ENCODE data around the gene FANCG.

DNA sequence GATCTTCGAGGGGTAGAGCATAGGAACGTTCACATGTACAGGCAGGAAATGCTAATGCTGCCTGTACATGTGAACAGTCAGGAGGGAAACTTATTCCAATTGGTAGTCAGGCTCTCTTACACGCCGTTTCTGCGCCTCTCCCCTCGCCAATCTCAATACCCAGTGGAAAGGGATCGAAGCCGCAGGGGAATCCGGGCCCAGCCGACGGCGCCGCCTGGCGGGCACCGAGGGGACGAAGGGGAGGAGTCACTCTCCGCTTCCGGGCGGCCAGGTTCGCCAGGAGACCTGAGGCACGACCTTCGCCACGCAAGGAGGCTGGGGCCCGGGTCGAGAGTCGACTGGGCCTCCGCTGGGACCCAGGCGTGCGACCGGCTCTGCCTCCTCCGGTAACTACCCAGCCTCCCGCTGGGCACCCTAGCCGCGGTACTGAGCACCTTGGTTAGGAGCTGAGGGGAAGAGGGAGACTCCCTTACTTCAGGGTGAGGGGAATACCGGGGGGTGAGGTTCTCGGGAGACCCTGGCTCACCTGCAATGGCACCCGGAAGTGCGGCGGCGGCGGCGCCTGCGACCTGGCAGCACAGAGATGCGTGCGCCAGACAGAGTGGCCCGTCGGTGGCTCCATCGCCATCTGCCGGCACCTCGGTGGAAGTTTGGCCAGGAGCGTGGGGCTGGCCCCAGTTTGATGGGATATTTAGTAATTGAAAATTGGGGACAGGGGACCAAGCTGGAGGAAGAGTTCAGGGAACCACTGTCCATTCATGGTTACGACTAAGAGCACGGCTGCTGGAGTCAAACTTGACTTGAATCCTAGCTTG is 16.5 kb upstream of the FANCG start, which contains the start of gene PIGO:
- TF ChIP-seq, protein P1, sequence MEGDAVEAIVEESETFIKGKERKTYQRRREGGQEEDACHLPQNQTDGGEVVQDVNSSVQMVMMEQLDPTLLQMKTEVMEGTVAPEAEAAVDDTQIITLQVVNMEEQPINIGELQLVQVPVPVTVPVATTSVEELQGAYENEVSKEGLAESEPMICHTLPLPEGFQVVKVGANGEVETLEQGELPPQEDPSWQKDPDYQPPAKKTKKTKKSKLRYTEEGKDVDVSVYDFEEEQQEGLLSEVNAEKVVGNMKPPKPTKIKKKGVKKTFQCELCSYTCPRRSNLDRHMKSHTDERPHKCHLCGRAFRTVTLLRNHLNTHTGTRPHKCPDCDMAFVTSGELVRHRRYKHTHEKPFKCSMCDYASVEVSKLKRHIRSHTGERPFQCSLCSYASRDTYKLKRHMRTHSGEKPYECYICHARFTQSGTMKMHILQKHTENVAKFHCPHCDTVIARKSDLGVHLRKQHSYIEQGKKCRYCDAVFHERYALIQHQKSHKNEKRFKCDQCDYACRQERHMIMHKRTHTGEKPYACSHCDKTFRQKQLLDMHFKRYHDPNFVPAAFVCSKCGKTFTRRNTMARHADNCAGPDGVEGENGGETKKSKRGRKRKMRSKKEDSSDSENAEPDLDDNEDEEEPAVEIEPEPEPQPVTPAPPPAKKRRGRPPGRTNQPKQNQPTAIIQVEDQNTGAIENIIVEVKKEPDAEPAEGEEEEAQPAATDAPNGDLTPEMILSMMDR (IDR thresholded peaks at IDR 0.05) = peak; percentile 64
- TF ChIP-seq, protein P2, sequence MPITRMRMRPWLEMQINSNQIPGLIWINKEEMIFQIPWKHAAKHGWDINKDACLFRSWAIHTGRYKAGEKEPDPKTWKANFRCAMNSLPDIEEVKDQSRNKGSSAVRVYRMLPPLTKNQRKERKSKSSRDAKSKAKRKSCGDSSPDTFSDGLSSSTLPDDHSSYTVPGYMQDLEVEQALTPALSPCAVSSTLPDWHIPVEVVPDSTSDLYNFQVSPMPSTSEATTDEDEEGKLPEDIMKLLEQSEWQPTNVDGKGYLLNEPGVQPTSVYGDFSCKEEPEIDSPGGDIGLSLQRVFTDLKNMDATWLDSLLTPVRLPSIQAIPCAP (CRISPR knock-in tag; IDR thresholded peaks at IDR 0.05) = peak; percentile 81; the same call in 1 of the 2 replicates
- TF ChIP-seq, protein P3, sequence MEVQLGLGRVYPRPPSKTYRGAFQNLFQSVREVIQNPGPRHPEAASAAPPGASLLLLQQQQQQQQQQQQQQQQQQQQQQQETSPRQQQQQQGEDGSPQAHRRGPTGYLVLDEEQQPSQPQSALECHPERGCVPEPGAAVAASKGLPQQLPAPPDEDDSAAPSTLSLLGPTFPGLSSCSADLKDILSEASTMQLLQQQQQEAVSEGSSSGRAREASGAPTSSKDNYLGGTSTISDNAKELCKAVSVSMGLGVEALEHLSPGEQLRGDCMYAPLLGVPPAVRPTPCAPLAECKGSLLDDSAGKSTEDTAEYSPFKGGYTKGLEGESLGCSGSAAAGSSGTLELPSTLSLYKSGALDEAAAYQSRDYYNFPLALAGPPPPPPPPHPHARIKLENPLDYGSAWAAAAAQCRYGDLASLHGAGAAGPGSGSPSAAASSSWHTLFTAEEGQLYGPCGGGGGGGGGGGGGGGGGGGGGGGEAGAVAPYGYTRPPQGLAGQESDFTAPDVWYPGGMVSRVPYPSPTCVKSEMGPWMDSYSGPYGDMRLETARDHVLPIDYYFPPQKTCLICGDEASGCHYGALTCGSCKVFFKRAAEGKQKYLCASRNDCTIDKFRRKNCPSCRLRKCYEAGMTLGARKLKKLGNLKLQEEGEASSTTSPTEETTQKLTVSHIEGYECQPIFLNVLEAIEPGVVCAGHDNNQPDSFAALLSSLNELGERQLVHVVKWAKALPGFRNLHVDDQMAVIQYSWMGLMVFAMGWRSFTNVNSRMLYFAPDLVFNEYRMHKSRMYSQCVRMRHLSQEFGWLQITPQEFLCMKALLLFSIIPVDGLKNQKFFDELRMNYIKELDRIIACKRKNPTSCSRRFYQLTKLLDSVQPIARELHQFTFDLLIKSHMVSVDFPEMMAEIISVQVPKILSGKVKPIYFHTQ (CRISPR knock-in tag; IDR thresholded peaks at IDR 0.05) = 0 out of 2 replicates have a peak, but pooled peaks have one; percentile 43
- TF ChIP-seq, protein P4, sequence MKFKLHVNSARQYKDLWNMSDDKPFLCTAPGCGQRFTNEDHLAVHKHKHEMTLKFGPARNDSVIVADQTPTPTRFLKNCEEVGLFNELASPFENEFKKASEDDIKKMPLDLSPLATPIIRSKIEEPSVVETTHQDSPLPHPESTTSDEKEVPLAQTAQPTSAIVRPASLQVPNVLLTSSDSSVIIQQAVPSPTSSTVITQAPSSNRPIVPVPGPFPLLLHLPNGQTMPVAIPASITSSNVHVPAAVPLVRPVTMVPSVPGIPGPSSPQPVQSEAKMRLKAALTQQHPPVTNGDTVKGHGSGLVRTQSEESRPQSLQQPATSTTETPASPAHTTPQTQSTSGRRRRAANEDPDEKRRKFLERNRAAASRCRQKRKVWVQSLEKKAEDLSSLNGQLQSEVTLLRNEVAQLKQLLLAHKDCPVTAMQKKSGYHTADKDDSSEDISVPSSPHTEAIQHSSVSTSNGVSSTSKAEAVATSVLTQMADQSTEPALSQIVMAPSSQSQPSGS (CRISPR knock-in tag; IDR thresholded peaks at IDR 0.05; ENCODE audit: borderline replicate concordance, low read depth) = no peak
- TF ChIP-seq IRF2 (CRISPR knock-in tag; IDR thresholded peaks at IDR 0.05; ENCODE audit: borderline replicate concordance, low read depth) (no peak), ATF3 (CRISPR knock-in tag; conservative IDR thresholded peaks at IDR 0.05) (no peak)

All from WTC11 (cell line).